Measurements from ENCODE around the gene ZSCAN4.
A peak's percentile ranks its signal among the peaks of the same experiment; 100 is the strongest.

ZSCAN4 gene

GRCh38 chr19:57668635-57669034, at the start of gene ZSCAN4:
TSS of gene ZSCAN4 (plus strand) at chr19:57668935. CDS start at chr19:57676146, 7,211 bp downstream.
- no peak for DNase-seq (ENCODE audit: low spot score)

GRCh38 chr19:57620673-57621348, 47.9 kb upstream of the ZSCAN4 start:
- DNase-seq (ENCODE audit: low spot score) = no peak

- DNase-seq (ENCODE audit: low spot score) = no peak
Measured at GRCh38 chr19:57623091-57623490, 45.6 kb upstream of the ZSCAN4 start.

- peak; percentile 97 for DNase-seq (ENCODE audit: low spot score)
Measured at GRCh38 chr19:57632987-57633831, 35.5 kb upstream of the ZSCAN4 start, which contains the start of gene ZNF211. TSS of gene ZNF211 (plus strand) at chr19:57633168. CDS start at chr19:57633347, 179 bp downstream.

GRCh38 chr19:57633832-57634131, 35.0 kb upstream of the ZSCAN4 start:
- no peak for DNase-seq (ENCODE audit: low spot score)

GRCh38 chr19:57637379-57637778, 31.4 kb upstream of the ZSCAN4 start:
- no peak for DNase-seq (ENCODE audit: low spot score)

GRCh38 chr19:57641715-57642234, 27.0 kb upstream of the ZSCAN4 start:
- DNase-seq (ENCODE audit: low spot score) = no peak

GRCh38 chr19:57642396-57643046, 26.2 kb upstream of the ZSCAN4 start:
- DNase-seq (ENCODE audit: low spot score) = no peak

GRCh38 chr19:57643734-57644133, 25.0 kb upstream of the ZSCAN4 start:
- DNase-seq (ENCODE audit: low spot score) = no peak

- no peak for DNase-seq (ENCODE audit: low spot score)
Measured at GRCh38 chr19:57648331-57649003, 20.3 kb upstream of the ZSCAN4 start.

GRCh38 chr19:57651654-57651996, 17.1 kb upstream of the ZSCAN4 start:
- no peak for DNase-seq (ENCODE audit: low spot score)

- no peak for DNase-seq (ENCODE audit: low spot score)
Measured at GRCh38 chr19:57653689-57654088, 15.0 kb upstream of the ZSCAN4 start.

GRCh38 chr19:57655443-57655842, 13.3 kb upstream of the ZSCAN4 start:
- DNase-seq (ENCODE audit: low spot score) = no peak

- no peak for DNase-seq (ENCODE audit: low spot score)
Measured at GRCh38 chr19:57656346-57656745, 12.4 kb upstream of the ZSCAN4 start.

GRCh38 chr19:57664269-57665127, 4.2 kb upstream of the ZSCAN4 start:
- DNase-seq (ENCODE audit: low spot score) = peak; percentile 73

- no peak for DNase-seq (ENCODE audit: low spot score)
Measured at GRCh38 chr19:57665261-57665806, 3.4 kb upstream of the ZSCAN4 start.

GRCh38 chr19:57667228-57667627, 1.5 kb upstream of the ZSCAN4 start:
- DNase-seq (ENCODE audit: low spot score) = no peak

- no peak for DNase-seq (ENCODE audit: low spot score)
Measured at GRCh38 chr19:57671124-57671895, 2.6 kb downstream of the ZSCAN4 start.

GRCh38 chr19:57672466-57672865, 3.7 kb downstream of the ZSCAN4 start:
- DNase-seq (ENCODE audit: low spot score) = no peak

- no peak for DNase-seq (ENCODE audit: low spot score)
Measured at GRCh38 chr19:57675881-57676280, 7.1 kb downstream of the ZSCAN4 start.

Data from AG08396 (cell line).